ENCODE measurements around the gene QDPR. TPM values are rescaled to one million over a fixed set of nuclear protein-coding genes. Genes with fewer than 3 reads are reported as not detected.

The QDPR gene
- total RNA-seq, 1 donor from 2014 or later: 22.6 TPM

DNA sequence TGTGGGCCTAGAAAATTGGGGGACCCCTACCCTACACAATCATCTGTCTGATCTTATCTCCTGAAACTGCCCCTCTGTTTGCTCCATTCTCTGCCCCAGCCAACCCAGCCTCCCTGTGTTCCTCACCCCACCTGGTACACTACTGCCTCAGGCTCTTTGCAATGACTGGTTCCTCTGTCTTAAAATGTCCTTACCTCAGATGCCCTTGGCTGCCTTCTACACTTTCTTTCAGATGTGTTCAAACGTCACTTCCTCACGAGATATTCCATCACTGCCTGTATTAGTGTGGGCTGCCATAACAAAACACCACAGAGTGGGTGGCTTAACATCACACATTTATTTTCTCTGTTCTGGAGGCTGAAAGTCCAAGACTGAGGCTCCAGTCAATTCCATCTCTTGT lies 29.2 kb downstream of the QDPR start:
- FAIRE-seq: no peak
- Histone ChIP-seq H3K27me3 (ENCODE audit: control insufficient read depth, insufficient read depth, low read length) (no peaks in the 10 kb centered on the region), H3K4me3 (ENCODE audit: low read depth, low read length) (no peak overlapping the region), H3K36me3 (ENCODE audit: control insufficient read depth, insufficient read depth, low read length) (no peaks in the 10 kb centered on the region)
- DNase-seq (ENCODE audit: low read depth): no peak
- TF ChIP-seq, protein P1, sequence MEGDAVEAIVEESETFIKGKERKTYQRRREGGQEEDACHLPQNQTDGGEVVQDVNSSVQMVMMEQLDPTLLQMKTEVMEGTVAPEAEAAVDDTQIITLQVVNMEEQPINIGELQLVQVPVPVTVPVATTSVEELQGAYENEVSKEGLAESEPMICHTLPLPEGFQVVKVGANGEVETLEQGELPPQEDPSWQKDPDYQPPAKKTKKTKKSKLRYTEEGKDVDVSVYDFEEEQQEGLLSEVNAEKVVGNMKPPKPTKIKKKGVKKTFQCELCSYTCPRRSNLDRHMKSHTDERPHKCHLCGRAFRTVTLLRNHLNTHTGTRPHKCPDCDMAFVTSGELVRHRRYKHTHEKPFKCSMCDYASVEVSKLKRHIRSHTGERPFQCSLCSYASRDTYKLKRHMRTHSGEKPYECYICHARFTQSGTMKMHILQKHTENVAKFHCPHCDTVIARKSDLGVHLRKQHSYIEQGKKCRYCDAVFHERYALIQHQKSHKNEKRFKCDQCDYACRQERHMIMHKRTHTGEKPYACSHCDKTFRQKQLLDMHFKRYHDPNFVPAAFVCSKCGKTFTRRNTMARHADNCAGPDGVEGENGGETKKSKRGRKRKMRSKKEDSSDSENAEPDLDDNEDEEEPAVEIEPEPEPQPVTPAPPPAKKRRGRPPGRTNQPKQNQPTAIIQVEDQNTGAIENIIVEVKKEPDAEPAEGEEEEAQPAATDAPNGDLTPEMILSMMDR (IDR thresholded peaks at IDR 0.05; ENCODE audit: insufficient read depth, low read length, severe bottlenecking): no peak

DNA sequence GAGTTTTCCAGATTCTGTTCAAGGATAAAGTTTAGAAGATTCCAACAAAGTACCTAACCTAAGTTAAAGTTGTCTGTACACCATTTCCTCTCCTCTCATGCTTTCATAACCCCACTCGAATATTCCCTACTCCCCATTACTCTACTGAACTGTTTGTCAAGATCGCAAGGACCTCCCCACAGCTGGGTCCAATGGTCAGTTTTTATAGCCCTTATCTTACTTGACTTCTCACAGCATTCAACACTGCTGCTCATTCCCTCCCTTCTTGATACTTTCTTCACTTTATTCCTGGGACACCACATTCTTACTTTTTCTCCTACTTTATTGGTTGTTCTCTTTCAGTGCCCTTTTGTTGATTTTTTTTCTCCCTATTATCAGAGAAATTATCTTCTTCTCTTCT lies 30.9 kb downstream of the QDPR start:
- Histone ChIP-seq H3K4me3 (ENCODE audit: low read depth, low read length) (no peak overlapping the region), H3K27me3 (ENCODE audit: control insufficient read depth, insufficient read depth, low read length) (no peaks in the 10 kb centered on the region), H3K36me3 (ENCODE audit: control insufficient read depth, insufficient read depth, low read length) (no peaks in the 10 kb centered on the region)
- DNase-seq (ENCODE audit: low read depth) (no peak), FAIRE-seq (no peak)
- TF ChIP-seq, protein P1 (IDR thresholded peaks at IDR 0.05; ENCODE audit: insufficient read depth, low read length, severe bottlenecking): no peak

DNA sequence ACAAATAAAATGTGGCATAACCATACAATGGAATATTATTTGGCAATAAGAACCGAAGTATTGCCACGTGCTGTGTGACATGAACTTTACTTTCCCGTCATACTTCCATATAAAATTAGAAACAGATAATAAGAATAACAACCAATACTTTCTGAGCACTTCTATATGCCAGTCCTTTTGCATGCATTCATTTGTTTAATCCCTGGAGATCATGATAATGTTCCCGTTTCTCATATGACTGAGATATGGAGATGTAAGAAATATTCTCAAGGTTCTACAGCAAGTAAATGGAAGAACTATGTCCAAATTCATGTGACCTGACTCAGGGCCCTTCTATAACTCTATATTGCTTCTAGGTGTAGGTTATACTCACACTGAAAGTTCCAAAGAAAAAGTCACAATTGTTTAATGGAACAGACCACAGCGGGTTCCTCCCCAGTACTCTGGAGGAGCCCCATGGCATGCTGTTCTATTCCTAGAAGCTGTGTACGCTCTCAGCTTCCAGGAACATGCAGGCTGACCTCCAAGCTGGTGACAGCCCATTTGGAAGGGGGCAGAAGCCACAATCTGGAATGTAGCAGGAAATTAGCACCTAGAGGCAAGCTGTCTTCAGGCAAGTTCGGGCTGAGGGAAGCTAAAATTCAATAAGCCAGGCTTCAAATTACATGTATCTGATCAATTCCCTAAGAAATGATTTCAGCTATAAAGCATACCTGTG lies 31.5 kb downstream of the QDPR start:
- TF ChIP-seq, protein P1 (IDR thresholded peaks at IDR 0.05; ENCODE audit: insufficient read depth, low read length, severe bottlenecking): no peak
- DNase-seq (ENCODE audit: low read depth) (no peak), FAIRE-seq (no peak)
- H3K36me3 ChIP-seq (ENCODE audit: control insufficient read depth, insufficient read depth, low read length): no peaks in the 10 kb centered on the region
- H3K4me3 ChIP-seq (ENCODE audit: low read depth, low read length): no peak overlapping the region
- H3K27me3 ChIP-seq (ENCODE audit: control insufficient read depth, insufficient read depth, low read length): no peaks in the 10 kb centered on the region

DNA sequence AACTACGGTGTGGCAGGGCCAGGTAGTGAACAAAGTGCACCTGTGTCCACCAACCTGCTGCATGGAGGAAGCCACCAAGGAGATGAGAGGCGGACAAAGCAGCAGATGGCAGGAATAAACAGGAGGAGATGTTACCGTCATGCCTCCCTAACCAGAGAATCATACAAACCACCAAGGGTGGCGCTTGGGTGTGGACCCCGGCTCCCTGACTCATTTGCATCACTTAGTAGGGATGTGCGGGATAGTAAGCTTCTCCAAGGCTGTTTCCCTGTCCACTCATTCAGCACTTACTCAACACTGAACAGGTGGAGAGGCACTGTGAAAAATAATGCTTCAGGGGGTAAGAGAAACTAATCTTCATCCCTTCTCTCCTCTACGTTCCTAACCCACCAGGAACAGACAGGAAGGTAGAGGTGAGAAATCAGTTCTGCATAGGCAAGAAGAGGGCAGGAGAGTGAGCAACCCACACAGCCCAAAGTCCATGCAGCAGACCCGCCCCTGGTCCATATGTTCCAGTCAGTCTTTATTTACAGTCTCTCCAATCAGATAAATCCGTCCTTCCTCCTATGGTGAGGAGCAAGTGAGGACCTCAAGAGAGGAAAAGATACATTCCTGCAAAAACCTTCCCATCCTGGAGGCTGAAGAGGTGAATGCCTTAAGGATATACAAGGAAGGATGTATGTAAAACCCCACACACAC lies 34.0 kb downstream of the QDPR start:
- no peak for FAIRE-seq
- no peak for DNase-seq (ENCODE audit: low read depth)
- TF ChIP-seq, protein P1 (IDR thresholded peaks at IDR 0.05; ENCODE audit: insufficient read depth, low read length, severe bottlenecking): no peak
- Histone ChIP-seq H3K4me3 (ENCODE audit: low read depth, low read length) (no peak overlapping the region), H3K27me3 (ENCODE audit: control insufficient read depth, insufficient read depth, low read length) (no peaks in the 10 kb centered on the region), H3K36me3 (ENCODE audit: control insufficient read depth, insufficient read depth, low read length) (no peaks in the 10 kb centered on the region)

DNA sequence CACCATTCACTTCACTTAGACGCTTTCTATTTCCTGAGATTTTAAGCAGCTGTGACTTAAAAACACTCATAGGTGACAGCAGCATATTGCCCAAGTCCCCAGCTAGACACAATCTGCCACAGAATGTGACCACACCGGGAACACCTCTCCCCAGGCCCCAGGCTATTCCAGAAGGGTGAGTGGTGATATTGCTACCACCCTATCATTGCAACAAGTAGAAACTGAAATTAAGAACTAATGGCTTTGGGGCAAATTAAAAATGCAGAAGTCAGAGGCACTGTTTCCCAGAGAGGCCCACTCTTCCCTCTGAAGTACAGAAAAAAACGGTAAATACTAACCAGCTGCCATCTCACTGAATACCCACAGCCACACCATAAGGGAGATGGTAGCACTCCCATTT lies 35.0 kb downstream of the QDPR start:
- FAIRE-seq (peak; percentile 62), DNase-seq (ENCODE audit: low read depth) (no peak)
- H3K36me3 ChIP-seq (ENCODE audit: control insufficient read depth, insufficient read depth, low read length): no peaks in the 10 kb centered on the region
- H3K27me3 ChIP-seq (ENCODE audit: control insufficient read depth, insufficient read depth, low read length): no peaks in the 10 kb centered on the region
- no peak overlapping the region for H3K4me3 ChIP-seq (ENCODE audit: low read depth, low read length)
- TF ChIP-seq, protein P1 (IDR thresholded peaks at IDR 0.05; ENCODE audit: insufficient read depth, low read length, severe bottlenecking): no peak
